Epithelial cell of prostate (primary cell): ENCODE results near the gene ODAD4.

Source experiments
- DNase-seq: peaks from one replicate; pipeline ENCODE4 v3.0.0-alpha.2; 2011; ENCODE audit warnings: low read depth, low spot score
- H3K27ac ChIP-seq: fragments of 450-650 bp; 2 replicates; pipeline ENCODE4 v1.5.1; 2017; ENCODE audit warnings: mild to moderate bottlenecking

Gene ODAD4, protein sequence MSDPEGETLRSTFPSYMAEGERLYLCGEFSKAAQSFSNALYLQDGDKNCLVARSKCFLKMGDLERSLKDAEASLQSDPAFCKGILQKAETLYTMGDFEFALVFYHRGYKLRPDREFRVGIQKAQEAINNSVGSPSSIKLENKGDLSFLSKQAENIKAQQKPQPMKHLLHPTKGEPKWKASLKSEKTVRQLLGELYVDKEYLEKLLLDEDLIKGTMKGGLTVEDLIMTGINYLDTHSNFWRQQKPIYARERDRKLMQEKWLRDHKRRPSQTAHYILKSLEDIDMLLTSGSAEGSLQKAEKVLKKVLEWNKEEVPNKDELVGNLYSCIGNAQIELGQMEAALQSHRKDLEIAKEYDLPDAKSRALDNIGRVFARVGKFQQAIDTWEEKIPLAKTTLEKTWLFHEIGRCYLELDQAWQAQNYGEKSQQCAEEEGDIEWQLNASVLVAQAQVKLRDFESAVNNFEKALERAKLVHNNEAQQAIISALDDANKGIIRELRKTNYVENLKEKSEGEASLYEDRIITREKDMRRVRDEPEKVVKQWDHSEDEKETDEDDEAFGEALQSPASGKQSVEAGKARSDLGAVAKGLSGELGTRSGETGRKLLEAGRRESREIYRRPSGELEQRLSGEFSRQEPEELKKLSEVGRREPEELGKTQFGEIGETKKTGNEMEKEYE

DNA sequence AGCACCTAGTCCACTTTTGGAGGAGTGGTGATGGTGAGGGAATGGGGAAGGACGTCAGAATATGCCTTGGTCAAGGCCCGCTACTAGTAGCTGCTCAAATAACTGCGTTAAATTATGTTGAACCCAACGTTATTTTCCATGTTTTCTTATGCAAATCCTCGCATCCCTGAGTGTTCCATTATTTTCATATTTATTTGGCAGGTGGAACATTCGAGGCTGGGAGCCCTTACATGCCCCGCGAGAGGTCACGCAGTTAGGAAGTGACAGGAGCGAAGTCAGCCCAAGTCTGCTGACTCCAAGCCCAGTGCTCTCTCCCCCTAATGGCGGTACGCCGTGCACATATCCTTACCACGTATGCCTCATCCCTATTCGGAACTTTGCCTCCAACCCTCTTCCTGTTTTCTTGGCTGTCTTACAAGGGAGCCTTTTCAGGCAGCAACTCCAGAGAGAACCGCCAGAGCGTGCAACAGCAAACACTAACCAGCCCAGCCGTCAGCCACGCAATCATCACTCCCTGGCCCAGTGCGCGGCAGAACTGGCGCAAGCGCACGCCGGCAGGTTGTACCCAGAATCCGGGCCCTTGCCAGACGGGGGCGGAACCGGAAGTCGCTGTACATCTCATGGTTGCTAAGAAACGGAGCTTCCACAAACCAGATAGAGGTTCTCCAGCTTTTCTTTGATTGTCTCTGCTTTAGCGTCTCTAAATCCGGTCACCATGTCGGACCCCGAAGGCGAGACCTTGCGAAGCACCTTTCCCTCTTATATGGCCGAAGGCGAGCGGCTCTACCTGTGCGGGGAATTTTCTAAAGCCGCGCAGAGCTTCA is at the start of gene ODAD4:
Gene ODAD4, plus strand, starts transcription at position 609 of the 824 bp plus-strand sequence. Its CDS starts 107 bp downstream, at position 716.
- DNase-seq = peak; percentile 88
- peak within 1 kb of the TSS; percentile 72 for H3K27ac ChIP-seq

DNA sequence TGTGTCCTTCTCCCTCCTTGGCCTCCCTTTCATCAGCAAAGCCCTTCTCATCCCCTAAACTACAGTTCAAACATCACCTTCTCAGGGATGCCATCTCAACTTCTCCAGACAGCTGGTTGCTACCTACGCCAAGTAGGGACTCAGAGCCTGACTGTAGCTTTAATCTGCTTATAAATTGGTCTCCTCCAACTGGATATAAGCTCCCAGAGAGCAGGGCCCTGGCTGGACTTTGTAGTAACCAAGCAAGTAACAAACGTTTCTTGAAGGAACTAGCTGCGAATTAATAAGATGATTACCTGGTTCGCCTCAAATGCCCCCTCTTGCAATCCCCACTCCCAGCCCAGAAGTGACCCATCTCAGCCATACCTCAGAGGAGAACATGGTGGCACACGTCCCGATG is 47.7 kb upstream of the ODAD4 start:
- DNase-seq = no peak
- H3K27ac ChIP-seq = no peak overlapping the region

DNA sequence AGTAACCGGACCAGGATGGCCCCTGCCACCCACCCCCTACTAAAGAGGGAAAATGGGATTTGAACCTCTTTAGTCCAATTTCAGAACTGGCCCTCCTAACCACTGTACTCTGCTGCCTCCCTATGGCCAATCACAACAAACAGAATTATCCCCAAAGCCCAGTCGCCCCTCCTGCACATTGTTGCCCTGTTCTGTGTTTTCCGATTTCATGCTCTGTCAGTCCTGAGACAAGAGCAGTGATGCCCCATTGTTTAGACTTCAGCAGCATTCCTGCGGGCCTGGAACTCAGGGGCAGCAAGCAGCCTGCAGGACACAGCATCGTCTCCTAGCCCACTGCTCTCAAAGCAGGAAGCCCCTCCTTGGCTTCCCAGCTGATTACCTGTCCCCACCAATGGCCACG is 44.7 kb upstream of the ODAD4 start:
- no peak for DNase-seq
- no peak overlapping the region for H3K27ac ChIP-seq

DNA sequence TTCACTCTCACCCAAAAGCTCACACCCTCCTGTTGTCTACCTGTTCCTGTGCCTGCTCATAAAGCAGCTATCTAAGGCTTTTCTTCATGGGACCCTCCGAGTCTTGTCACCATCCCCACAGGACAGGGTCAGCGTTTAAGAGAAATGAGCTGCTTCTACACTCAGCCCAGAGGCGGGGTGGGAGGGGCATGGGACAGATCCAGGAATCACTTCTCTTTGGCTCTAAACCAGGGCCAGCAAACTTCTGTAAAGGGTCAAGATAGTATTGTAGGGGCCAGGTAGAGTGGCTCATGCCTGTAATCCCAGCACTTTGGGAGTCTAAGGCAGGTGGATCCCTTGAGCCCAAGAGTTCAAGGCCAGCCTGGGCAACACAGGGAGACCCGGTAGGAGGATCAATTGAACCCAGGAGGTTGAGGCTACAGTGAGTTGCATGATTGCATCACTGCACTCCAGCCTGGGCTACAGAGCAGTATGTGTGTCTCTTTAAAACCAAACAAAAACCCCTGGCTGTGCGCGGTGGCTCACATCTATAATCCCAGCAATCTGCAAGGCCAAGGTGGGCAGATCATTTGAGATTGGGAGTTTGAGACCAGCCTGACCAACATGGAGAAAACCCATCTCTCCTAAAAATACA is 42.0 kb upstream of the ODAD4 start:
- no peak overlapping the region for H3K27ac ChIP-seq

DNA sequence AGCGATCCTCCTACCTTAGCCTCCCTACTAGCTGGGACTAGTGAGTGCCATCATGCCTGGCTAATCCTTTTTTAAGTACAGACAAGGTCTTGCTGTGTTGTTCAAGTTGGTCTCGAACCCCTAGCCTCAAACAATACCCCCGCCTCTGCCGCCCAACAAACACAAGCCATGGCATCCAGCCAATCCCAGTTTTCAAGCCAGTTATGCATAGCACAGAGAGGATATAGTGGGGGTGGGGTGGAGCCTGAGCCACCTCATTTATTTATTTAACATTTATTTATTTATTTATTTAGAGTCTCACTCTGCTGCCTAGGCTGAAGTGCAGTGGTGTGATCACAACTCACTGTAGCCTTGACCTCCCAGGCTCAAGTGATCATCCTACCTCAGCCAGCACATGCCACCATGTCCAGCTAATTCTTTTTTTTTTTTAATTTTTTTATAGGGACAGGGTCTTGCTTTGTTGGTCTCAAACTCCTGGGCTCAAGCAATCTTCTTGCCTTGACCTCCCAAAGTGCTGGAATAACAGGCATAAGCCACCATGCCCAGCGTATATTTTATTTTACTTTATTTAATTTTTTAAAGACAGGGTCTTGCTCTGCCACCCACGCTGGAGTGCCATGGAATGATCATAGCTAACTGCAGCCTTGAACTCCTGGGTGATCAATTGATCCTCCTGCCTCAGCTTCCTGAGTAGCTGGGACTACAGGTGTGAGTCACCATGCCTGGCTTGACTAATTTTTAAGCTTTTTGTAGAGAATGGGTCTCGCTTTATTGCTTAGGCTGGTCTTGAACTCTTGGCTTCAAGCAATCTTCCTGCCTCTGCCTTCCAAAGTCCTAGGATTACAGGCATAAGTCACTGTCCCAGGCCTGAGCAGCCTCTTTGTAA is 39.0 kb upstream of the ODAD4 start:
- DNase-seq = no peak
- no peak overlapping the region for H3K27ac ChIP-seq

More for the DNA sequence above, 42.0 kb upstream of the ODAD4 start:
- DNase-seq = no peak

DNA sequence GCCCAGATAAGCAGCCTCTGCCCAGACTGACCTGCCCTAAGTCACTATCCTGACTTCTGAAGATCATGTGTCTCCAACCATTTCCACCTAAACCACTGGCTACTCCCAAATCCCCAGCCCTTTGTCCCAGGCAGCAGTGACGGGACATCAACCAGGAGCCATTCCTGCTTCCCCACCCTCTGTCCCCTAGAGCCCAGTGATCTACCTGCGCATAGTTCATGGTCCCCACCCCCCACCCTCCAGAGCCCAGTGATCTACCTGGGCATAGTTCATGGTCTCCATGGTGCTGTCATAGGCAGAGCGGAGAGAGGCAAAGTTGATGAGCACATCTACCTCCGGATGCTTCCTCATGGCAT is 38.4 kb upstream of the ODAD4 start:
- no peak for DNase-seq
- no peak overlapping the region for H3K27ac ChIP-seq

DNA sequence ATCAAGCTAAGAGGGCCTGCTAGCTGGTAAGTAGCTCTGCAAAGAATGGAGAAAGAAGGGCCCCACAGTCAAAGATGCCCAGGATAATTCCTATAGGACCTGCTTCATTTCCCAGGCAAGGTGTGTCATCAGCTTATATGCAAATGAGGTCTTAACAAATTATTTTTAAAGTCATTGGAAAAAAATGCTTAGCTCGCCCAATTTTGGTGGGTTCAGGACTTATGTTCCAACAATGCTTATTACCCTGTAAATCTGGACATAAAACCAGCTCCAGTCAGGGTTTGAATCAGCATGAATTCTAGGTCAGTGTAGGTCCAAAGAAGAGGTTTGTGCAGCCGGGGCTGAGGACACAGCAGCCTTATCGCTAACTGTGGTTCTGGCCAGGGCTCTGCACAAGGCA is 37.0 kb upstream of the ODAD4 start:
- no peak overlapping the region for H3K27ac ChIP-seq
- no peak for DNase-seq

DNA sequence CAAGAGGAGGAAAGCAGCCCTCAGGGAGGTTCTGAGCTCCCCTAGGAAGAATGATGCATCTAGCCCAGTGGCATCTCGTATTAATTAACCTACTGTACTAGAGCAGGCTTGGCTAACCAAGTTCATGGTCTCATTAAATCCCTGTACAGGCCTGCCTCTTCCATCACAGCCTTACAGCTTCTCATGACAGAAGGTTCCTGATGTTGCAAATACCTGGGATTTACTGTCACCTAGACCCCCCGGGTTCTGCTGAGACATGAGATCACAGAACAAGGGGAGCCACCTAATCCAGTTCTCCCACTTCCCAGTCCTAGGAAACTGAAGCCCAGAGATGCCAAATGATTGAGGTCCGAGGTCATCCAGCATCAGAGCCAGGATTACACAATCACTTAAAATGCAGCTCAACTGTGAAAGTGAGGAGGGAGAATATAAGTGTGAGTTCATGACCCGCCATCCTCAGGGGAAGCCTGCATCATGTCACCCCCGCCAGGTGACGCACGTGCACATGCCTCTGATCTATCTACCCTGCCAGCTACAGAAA is 35.6 kb upstream of the ODAD4 start:
- H3K27ac ChIP-seq = no peak overlapping the region
- DNase-seq = no peak

DNA sequence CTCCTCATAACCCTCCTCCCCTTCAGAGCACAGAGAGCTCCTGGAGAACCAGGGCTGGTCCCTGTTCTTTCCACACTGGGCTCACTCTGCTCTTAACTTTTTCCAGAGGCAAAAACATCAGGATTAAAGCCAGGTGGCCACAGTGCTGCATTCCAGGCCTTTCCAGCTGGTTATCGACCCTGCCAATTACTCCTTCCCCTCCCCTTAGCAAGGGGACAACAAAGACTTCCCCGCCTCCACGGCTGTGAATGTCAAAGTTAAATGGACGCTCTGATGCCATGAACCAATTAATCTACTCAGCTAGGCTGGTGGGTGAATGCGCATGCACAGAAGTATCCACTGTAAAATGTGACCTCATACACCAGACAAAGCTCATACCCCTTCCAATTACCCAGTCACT is 34.8 kb upstream of the ODAD4 start:
- DNase-seq = no peak
- no peak overlapping the region for H3K27ac ChIP-seq

DNA sequence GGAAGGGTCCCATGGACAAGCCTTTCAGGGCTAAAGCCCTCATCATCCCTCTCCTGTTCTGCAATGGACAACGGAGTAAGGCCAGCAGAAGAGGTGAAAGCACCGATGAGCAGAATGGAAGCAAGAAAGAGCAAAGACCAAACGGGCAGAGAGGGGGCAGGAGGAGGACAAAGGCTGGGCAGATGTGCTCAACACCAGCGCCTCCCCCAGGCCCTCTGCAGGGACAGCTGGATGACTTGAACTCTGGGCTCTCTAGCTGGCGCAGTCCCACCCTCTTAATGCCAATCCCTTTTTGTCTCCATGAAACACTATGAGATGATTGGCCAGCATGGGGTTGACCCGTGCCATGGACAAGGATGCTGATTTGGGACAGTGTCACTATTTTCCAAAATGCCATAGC is 33.7 kb upstream of the ODAD4 start:
- DNase-seq = no peak
- H3K27ac ChIP-seq = no peak overlapping the region

DNA sequence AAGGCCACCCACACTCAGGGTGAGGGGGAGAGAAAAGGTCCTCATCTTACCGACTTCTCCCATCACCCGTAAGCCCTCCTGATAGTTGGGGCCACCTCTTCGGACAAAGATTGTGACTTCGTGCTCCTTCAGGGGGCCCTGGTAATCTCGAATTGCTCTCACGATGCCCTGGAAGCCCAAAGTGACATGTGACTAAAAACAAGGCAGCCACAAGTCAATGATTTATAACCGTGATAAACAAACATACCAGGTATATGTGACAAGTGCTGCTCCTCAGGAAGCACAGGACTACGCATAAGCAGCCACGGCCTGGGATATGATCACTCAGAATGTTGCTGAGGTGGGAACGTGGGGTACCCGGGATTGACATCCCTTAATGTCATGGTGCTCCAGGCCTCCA is 28.8 kb upstream of the ODAD4 start:
- H3K27ac ChIP-seq = no peak overlapping the region
- no peak for DNase-seq

DNA sequence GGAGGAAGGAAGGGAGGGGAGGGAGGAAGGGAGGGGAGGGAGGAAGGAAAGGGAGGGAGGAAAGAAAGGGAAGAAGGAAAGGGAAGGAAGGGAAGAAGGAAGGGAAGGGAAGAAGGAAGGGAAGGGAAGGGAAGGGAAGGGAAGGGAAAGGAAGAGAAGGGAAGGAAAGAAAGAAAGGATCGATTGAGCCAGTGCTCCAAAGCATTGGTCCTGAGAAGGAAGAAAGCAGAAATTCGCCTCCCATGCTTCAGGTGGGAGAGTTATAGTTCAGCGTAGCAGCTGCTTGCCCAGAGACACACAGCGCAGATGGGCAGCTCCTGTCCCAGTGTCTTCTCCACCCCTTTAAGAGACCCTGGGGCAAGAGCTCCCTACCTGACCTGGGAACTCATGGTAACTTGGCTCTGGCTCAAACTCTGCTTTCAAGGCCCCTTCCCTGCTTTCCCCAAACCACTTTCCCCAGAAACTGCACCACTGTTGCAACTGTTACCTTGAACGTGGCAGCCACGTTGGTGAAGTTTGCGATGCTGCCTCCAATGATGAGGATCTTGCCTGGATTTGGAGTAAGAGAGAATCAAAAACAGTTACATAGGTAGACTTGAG is 26.1 kb upstream of the ODAD4 start:
- no peak for DNase-seq
- H3K27ac ChIP-seq = no peak overlapping the region

DNA sequence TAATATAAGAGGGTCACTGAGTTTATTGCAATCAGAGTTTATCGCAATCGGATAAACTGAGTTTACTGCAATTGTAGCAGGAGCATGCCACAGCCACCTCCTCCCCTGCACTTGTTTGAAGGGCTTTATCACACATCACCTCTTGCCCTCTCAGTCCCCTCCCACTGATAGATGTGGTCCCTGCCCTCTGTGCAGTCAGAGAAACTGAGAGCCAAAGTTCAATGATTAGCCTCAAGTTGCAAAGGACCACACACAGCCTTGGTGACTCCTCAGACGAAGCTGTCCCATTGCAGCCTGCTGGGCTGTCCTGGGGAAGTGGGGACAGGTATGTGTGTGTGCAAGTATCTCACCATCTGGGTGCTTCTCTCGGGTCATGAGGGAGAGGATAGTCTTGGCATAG is 25.2 kb upstream of the ODAD4 start:
- no peak for DNase-seq
- H3K27ac ChIP-seq = no peak overlapping the region

DNA sequence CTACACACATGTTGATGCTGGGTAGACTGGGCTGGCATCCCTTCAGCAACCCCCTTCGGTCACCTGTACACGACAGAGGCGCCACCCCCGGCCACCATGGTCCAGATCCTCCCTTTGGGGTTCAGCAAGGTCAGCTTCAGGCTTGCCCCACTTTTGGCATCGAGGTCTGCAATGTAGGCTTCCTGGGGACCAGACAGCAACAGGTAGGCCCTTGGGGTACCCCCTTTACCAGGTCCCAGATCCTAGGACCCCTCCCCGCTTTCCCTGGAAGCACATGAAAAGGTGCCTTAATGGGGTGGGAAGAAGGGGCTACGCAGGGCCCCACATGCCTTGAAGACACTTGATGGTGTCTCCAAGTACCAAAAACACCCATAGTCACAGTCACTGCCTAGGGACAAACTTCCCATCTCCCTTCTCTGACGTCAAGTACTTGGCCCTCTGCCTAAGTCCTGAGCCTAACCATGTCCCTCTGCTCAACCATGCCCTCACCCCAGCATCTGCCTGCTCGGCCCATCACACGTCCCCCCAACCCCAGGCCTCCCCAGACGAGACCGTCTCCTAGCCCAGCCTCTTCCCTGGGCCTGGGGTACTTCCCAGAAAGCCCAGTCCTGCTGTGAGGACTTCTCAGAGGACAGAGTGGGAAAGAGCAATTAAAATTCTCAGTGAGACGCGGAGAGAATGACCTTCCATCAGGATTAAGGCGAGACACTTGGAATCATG is 23.8 kb upstream of the ODAD4 start:
- no peak overlapping the region for H3K27ac ChIP-seq
- no peak for DNase-seq

DNA sequence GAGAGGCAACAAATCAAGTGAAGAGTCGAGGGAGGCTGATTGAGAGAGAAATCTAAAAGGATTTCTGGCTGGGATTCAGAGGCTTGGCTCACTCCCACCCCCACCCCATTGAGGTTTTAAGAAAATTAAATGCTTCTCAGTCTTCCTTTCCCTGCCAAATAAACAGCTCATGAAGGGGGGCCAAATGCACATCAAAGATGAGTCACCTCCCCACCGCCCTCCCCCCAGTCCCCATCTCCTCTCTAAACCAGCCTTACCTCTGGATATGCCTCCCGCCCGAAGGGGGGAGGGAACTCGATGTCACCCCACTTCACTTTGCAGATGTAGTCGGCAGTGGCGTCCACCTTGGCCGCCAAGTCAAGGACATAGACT is 23.2 kb upstream of the ODAD4 start:
- no peak overlapping the region for H3K27ac ChIP-seq
- DNase-seq = no peak

DNA sequence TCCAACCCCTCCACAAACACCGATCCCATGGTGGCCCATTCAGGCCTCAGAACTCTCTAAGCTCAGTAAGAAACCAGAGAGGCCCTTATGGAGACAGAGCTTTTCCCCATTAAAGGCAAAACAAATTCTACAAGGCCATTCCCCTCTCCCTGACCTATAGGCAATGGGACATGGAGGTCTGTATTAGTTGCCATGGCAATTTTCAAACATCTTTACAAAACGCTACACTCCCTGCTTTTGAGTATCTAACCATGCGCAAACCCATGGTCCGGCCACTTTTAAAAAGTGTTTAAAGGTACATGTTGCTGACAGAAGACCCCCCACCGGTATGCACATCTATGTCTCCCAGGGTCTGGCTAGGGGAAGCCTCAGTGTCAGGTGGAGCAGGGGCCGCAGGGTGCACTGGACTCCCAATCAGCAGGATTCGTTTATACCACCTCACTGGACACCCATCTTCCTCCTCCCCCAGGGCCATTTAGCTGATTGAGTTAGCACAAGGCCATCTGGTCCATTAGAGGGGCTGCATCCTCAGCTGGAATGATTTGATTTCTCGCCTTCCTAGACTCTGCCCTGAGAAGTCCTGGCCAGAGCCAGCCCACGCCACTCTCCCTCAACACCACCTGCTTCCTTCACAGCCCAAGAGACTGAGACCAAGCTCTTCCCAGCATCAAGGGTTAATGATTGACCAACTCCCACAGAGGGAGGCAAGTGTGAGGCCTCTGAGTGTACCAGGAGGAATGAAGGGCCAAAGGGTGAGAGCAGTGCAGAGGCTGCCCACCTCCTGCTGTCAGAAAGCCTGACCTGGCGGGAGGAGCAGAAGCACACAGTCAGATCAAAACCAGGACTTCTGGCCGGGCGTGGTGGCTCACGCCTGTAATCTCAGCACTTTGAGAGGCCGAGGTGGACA is 22.5 kb upstream of the ODAD4 start:
- H3K27ac ChIP-seq = no peak overlapping the region
- DNase-seq = no peak

DNA sequence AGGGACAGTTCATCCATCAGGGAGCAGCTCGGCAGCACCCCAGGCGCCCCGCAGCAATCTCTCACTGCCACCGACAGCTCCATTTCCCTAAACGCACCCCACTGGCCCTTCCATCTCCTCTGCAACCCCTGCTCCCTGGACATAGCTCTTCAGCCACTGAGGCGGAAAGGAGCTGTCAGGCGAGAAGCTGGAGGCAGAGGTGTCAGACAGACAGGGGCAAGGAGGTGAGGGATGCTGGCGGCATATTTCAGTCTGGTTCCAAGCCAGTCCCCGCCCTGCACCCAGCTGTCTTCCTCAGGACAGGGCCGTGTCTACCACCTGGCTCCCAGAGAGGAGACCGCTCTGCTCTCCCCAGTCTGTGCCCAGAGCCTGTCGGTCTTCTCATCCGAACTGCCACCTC is 21.3 kb upstream of the ODAD4 start:
- no peak overlapping the region for H3K27ac ChIP-seq
- no peak for DNase-seq
